GM23338 (cell line): Measurements from ENCODE around the gene ZNF737.

Experiments
- CREB1 ChIP-seq: fragments of 250-450 bp; sonication (Bioruptor Pico); IDR thresholded peaks from 2 replicates; pipeline ENCODE4 v1.5.0; 2020; ENCODE audit warnings: low read depth, mild to moderate bottlenecking, moderate library complexity
- CTCF ChIP-seq, 2 experiments: fragments of 200-600 bp in 1 of 2; sonication (generic) in 1 of 2; conservative IDR thresholded peaks; 2 replicates each; pipeline versions ENCODE4 v1.5.1 to v1.6.1; 2016 to 2017; ENCODE audit warnings: antibody characterized with exemption in 2 of 2, low read depth in 2 of 2, mild to moderate bottlenecking in 2 of 2, moderate library complexity in 1 of 2
- EZH2 ChIP-seq: fragments of 200-600 bp; sonication (generic); IDR thresholded peaks from one replicate; pipeline ENCODE4 v1.8.0; 2017; ENCODE audit warnings: antibody characterized with exemption, mild to moderate bottlenecking, low read depth; ENCODE audit not compliant: unreplicated experiment
- EZH2phosphoT487 ChIP-seq: fragments of 200-600 bp; sonication (generic); IDR thresholded peaks from one replicate; pipeline ENCODE4 v1.8.1; 2018; ENCODE audit warnings: antibody characterized with exemption; ENCODE audit not compliant: unreplicated experiment
- JUNB ChIP-seq: IDR thresholded peaks from one replicate; pipeline ENCODE4 v1.6.1; 2016; ENCODE audit warnings: antibody characterized with exemption; ENCODE audit not compliant: unreplicated experiment
- POLR2AphosphoS5 ChIP-seq: IDR thresholded peaks from 2 replicates; pipeline ENCODE4 v1.6.1; 2016; ENCODE audit warnings: antibody characterized with exemption, low read depth
- REST ChIP-seq: IDR thresholded peaks from one replicate; pipeline ENCODE4 v1.6.1; 2018; ENCODE audit warnings: antibody characterized with exemption; ENCODE audit not compliant: unreplicated experiment
- STAT1 ChIP-seq: IDR thresholded peaks from one replicate; pipeline ENCODE4 v1.6.1; 2016; ENCODE audit warnings: antibody characterized with exemption; ENCODE audit not compliant: unreplicated experiment
- ZNF114 ChIP-seq: fragments of 250-450 bp; sonication (Bioruptor Pico); IDR thresholded peaks from 2 replicates; pipeline ENCODE4 v1.5.0; 2020; ENCODE audit warnings: mild to moderate bottlenecking, moderate library complexity

- TF ChIP-seq CTCF (conservative IDR thresholded peaks at IDR 0.05; ENCODE audit: low read depth in 2 of 2) (no peak), EZH2 (no peak), EZH2phosphoT487 (no peak), STAT1 (no peak), POLR2AphosphoS5 (no peak), ZNF114 (CRISPR knock-in tag) (no peak), REST (no peak), CREB1 (CRISPR knock-in tag) (no peak), JUNB (no peak)
Measured at GRCh38 chr19:20607943-20608342, 42.4 kb upstream of the ZNF737 start.
